H9 (cell line): ENCODE measurements around the gene SYNE2. TPM values are rescaled to one million over a fixed set of nuclear protein-coding genes. Genes with fewer than 3 reads are reported as not detected.

Experiments used
- DNase-seq: peaks from one replicate; pipeline ENCODE4 v3.0.0-alpha.2; 2017
- H2AFZ ChIP-seq: one replicate; pipeline ENCODE4 v1.6.1; 2013; ENCODE audit warnings: mild to moderate bottlenecking, low read length, control low read depth, moderate library complexity
- H2AK5ac ChIP-seq: 2 replicates; pipeline ENCODE4 v1.6.1; 2013; ENCODE audit warnings: low read length, control low read depth, mixed read lengths; ENCODE audit not compliant: insufficient read length
- H2BK120ac ChIP-seq: one replicate; pipeline ENCODE4 v1.6.1; 2013; ENCODE audit warnings: low read depth, mild to moderate bottlenecking, low read length, control low read depth, inconsistent platforms; ENCODE audit not compliant: poor library complexity, severe bottlenecking
- H2BK12ac ChIP-seq: 2 replicates; pipeline ENCODE4 v1.6.1; 2013; ENCODE audit warnings: low read length, control low read depth, mixed read lengths, low read depth; ENCODE audit not compliant: insufficient read length
- H2BK15ac ChIP-seq: 2 replicates; pipeline ENCODE4 v1.6.1; 2013; ENCODE audit warnings: low read depth, low read length, control low read depth
- H2BK20ac ChIP-seq: one replicate; pipeline ENCODE4 v1.6.1; 2013; ENCODE audit warnings: low read depth, mild to moderate bottlenecking, low read length, control low read depth, inconsistent platforms; ENCODE audit not compliant: poor library complexity, severe bottlenecking
- H2BK5ac ChIP-seq: 2 replicates; pipeline ENCODE4 v1.6.1; 2013; ENCODE audit warnings: low read length, control low read depth, mixed read lengths; ENCODE audit not compliant: insufficient read length
- H3K14ac ChIP-seq: 2 replicates; pipeline ENCODE4 v1.6.1; 2013; ENCODE audit warnings: low read length, control low read depth; ENCODE audit not compliant: insufficient read depth
- H3K18ac ChIP-seq: 2 replicates; pipeline ENCODE4 v1.6.1; 2013; ENCODE audit warnings: low read depth, mild to moderate bottlenecking, mixed read lengths, low read length, control low read depth; ENCODE audit not compliant: insufficient read length
- H3K23ac ChIP-seq: 2 replicates; pipeline ENCODE4 v1.6.1; 2013; ENCODE audit warnings: low read length, control low read depth, mixed read lengths, low read depth; ENCODE audit not compliant: insufficient read length
- H3K23me2 ChIP-seq: 2 replicates; pipeline ENCODE4 v1.6.1; 2013; ENCODE audit warnings: low read depth, mild to moderate bottlenecking, mixed read lengths, low read length, control low read depth; ENCODE audit not compliant: insufficient read length, poor library complexity, severe bottlenecking
- H3K27ac ChIP-seq: 2 replicates; pipeline ENCODE4 v1.5.1; 2013; ENCODE audit warnings: low read length, control low read depth, mixed read lengths, low read depth; ENCODE audit not compliant: insufficient read length
- H3K27me3 ChIP-seq: 2 replicates; pipeline ENCODE4 v1.6.1; 2013; ENCODE audit warnings: low read length, control low read depth, inconsistent platforms; ENCODE audit not compliant: insufficient read depth
- H3K4ac ChIP-seq: 2 replicates; pipeline ENCODE4 v1.6.1; 2013; ENCODE audit warnings: low read depth, mild to moderate bottlenecking, control low read depth, inconsistent platforms, low read length, moderate library complexity
- H3K4me1 ChIP-seq: 2 replicates; pipeline ENCODE4 v1.6.1; 2013; ENCODE audit warnings: low read length, control low read depth, inconsistent platforms; ENCODE audit not compliant: insufficient read depth
- H3K4me2 ChIP-seq: 2 replicates; pipeline ENCODE4 v1.6.1; 2013; ENCODE audit warnings: low read length, control low read depth, mixed read lengths; ENCODE audit not compliant: insufficient read length, insufficient read depth
- H3K56ac ChIP-seq: 2 replicates; pipeline ENCODE4 v1.6.1; 2013; ENCODE audit warnings: low read depth, mild to moderate bottlenecking, mixed read lengths, low read length, control low read depth; ENCODE audit not compliant: insufficient read length
- H3K79me1 ChIP-seq: 2 replicates; pipeline ENCODE4 v1.6.1; 2013; ENCODE audit warnings: low read depth, mild to moderate bottlenecking, moderate library complexity, low read length, control low read depth, inconsistent platforms; ENCODE audit not compliant: insufficient read depth, poor library complexity, severe bottlenecking
- H3K79me2 ChIP-seq: 2 replicates; pipeline ENCODE4 v1.6.1; 2013; ENCODE audit warnings: low read length, control low read depth, inconsistent platforms; ENCODE audit not compliant: insufficient read depth
- H3K9ac ChIP-seq: 2 replicates; pipeline ENCODE4 v1.6.1; 2013; ENCODE audit warnings: low read length, control low read depth, mixed read lengths; ENCODE audit not compliant: insufficient read length; ENCODE audit errors: extremely low read depth
- H3K9me3 ChIP-seq: one replicate; pipeline ENCODE4 v1.6.1; 2013; ENCODE audit warnings: low read depth, low read length, inconsistent platforms; ENCODE audit not compliant: control insufficient read depth
- H3T11ph ChIP-seq: one replicate; pipeline ENCODE4 v1.6.1; 2013; ENCODE audit warnings: mild to moderate bottlenecking, low read length, control low read depth, inconsistent platforms
- H4K20me1 ChIP-seq: one replicate; pipeline ENCODE4 v1.6.1; 2013; ENCODE audit not compliant: control insufficient read depth, insufficient read length, insufficient read depth
- H4K5ac ChIP-seq: 2 replicates; pipeline ENCODE4 v1.6.1; 2013; ENCODE audit warnings: low read depth, mild to moderate bottlenecking, mixed read lengths, low read length, control low read depth; ENCODE audit not compliant: insufficient read length
- H4K8ac ChIP-seq: replicated peaks from 2 replicates; pipeline ENCODE4 v1.6.1; 2013; ENCODE audit warnings: low read length, control low read depth, mixed read lengths, low read depth; ENCODE audit not compliant: insufficient read length
- H4K91ac ChIP-seq: 2 replicates; pipeline ENCODE4 v1.6.1; 2013; ENCODE audit warnings: low read depth, mild to moderate bottlenecking, moderate library complexity, mixed read lengths, low read length, control low read depth; ENCODE audit not compliant: insufficient read length
- H3K27ac Mint-ChIP-seq, 3 experiments: 2 replicates in 2 of 3; 3 replicates in 1 of 3; pipeline ENCODE4 v1.8.0; 2020 to 2021; ENCODE audit warnings: mixed read lengths in 3 of 3, mild to moderate bottlenecking in 1 of 3, moderate library complexity in 1 of 3
- H3K27me3 Mint-ChIP-seq: 2 replicates; pipeline ENCODE4 v1.8.0; 2021; ENCODE audit warnings: low read depth, mild to moderate bottlenecking, moderate library complexity, mixed read lengths
- H3K36me3 Mint-ChIP-seq, 3 experiments: 2 replicates in 2 of 3; 3 replicates in 1 of 3; pipeline ENCODE4 v1.8.0; 2020 to 2021; ENCODE audit warnings: low read depth in 3 of 3, mixed read lengths in 3 of 3; ENCODE audit not compliant: insufficient read depth in 1 of 3
- H3K4me1 Mint-ChIP-seq, 2 experiments: 2 replicates each; pipeline ENCODE4 v1.8.0; 2020; ENCODE audit warnings: mixed read lengths in 2 of 2
- H3K4me3 Mint-ChIP-seq, 2 experiments: 2 replicates in 1 of 2; 3 replicates in 1 of 2; pipeline ENCODE4 v1.8.0; 2020 to 2021; ENCODE audit warnings: mild to moderate bottlenecking in 2 of 2, mixed read lengths in 2 of 2, moderate library complexity in 1 of 2
- H3K9me3 Mint-ChIP-seq, 2 experiments: 2 replicates in 1 of 2; 3 replicates in 1 of 2; pipeline ENCODE4 v1.8.0; 2020; ENCODE audit warnings: mild to moderate bottlenecking in 2 of 2, mixed read lengths in 2 of 2, moderate library complexity in 1 of 2
- WGBS: extraction: QIAGEN DNeasy Blood & Tissue Kit; methylation state at CpG from one replicate; pipeline ENCODE4 v1.1.7; 2013; ENCODE audit warnings: missing lambda C conversion rate, low lambda C conversion rate, mixed read lengths; ENCODE audit not compliant: insufficient read length; ENCODE audit errors: extremely low coverage; 5-methylcytosine and 5-hydroxymethylcytosine counted together
- total RNA-seq: library from RNA; stranded (reverse); gene quantifications from 2 replicates; pipeline ENCODE4 v1.2.1, GENCODE V29; 2021
- TF ChIP-seq, protein P1 (sequence below): fragments of 200-600 bp; sonication (generic); conservative IDR thresholded peaks from 3 replicates; pipeline ENCODE4 v1.8.0; 2021; ENCODE audit warnings: antibody characterized with exemption, mild to moderate bottlenecking

Gene SYNE2
- total RNA-seq, 1 experiment from 2014 or later, result 43.3 TPM

DNA sequence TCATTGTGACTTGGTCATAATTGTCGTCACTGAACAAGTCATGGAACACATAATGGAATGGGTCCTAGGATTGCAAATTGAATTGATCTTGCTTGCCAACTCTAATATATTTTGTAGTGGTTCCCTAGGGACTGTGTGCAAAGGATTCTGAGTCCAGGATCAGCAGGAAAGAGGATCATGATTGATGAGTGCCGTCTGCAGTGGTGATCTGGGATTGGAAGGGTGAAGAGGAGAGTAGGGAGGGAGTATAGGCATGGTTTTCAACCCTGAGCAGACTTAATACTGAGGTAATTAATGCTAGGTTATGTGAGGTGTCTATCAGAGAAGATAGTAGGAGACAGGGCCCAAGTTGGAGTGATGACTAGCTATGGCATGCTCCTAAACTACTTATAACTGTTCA lies 272.5 kb downstream of the SYNE2 start:
- WGBS, result no CpG with 5 or more reads among the region's 2 CpGs
- Histone ChIP-seq H3K79me1 (no peaks in the 10 kb centered on the region), H3K27me3 (no peaks in the 10 kb centered on the region), H4K5ac (no peak overlapping the region), H3K4me1 (no peaks in the 10 kb centered on the region), H2BK15ac (no peak overlapping the region), H2BK120ac (no peak overlapping the region), H3K4me2 (no peak overlapping the region), H4K8ac (no peak overlapping the region), H2BK20ac (no peak overlapping the region), H3K18ac (no peak overlapping the region), H3K9me3 (no peaks in the 10 kb centered on the region), H3K27ac (no peak overlapping the region), H2BK5ac (no peak overlapping the region), H3K9ac (no peak overlapping the region), H3K79me2 (no peaks in the 10 kb centered on the region), H3K4ac (no peak overlapping the region), H3K23me2 (no peaks in the 10 kb centered on the region), H4K91ac (no peak overlapping the region), H2BK12ac (no peak overlapping the region), H2AFZ (no peak overlapping the region), H3K56ac (no peak overlapping the region), H3K23ac (no peak overlapping the region), H3T11ph (no peak overlapping the region), H3K14ac (no peak overlapping the region), H2AK5ac (no peak overlapping the region), H4K20me1 (no peaks in the 10 kb centered on the region)
- no peak for DNase-seq
- TF ChIP-seq, protein P1, sequence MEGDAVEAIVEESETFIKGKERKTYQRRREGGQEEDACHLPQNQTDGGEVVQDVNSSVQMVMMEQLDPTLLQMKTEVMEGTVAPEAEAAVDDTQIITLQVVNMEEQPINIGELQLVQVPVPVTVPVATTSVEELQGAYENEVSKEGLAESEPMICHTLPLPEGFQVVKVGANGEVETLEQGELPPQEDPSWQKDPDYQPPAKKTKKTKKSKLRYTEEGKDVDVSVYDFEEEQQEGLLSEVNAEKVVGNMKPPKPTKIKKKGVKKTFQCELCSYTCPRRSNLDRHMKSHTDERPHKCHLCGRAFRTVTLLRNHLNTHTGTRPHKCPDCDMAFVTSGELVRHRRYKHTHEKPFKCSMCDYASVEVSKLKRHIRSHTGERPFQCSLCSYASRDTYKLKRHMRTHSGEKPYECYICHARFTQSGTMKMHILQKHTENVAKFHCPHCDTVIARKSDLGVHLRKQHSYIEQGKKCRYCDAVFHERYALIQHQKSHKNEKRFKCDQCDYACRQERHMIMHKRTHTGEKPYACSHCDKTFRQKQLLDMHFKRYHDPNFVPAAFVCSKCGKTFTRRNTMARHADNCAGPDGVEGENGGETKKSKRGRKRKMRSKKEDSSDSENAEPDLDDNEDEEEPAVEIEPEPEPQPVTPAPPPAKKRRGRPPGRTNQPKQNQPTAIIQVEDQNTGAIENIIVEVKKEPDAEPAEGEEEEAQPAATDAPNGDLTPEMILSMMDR, result no peak
- Mint-ChIP-seq H3K36me3 (peaks cover 8 to 39% (median 38%) of the 10 kb centered on the region in 3 experiments; a peak in 6 of 7 replicates), H3K4me3 (no peak overlapping the region), H3K27ac (peak overlapping the region in 1 of 3 experiments; percentile 1; a peak in 1 of 7 replicates), H3K27me3 (no peaks in the 10 kb centered on the region), H3K4me1 (no peaks in the 10 kb centered on the region), H3K9me3 (no peaks in the 10 kb centered on the region)
